H1 (cell line): ENCODE measurements around the gene CACNA1B. TPM values are rescaled to one million over a fixed set of nuclear protein-coding genes. Genes with fewer than 3 reads are reported as not detected.
A peak's percentile ranks its signal among the peaks of the same experiment; 100 is the strongest.

ENCODE experiments used
- CTCF ChIA-PET: fragments of 300-600 bp; sonication (Branson Sonifier 250); formaldehyde crosslinking; loops from one replicate; lab custom pipeline; 2021; ENCODE audit not compliant: partially characterized antibody; lab: Charles Lee
- POLR2A ChIA-PET: fragments of 300-600 bp; sonication (Branson Sonifier 250); formaldehyde crosslinking; loops from one replicate; lab custom pipeline; 2021; ENCODE audit warnings: inconsistent platforms; ENCODE audit not compliant: partially characterized antibody; lab: Charles Lee
- DNase-seq, 2 experiments: peaks; one replicate each; pipeline versions ENCODE4 v3.0.0 to v3.0.0-alpha.2; 2010 to 2022; ENCODE audit warnings: low spot score in 2 of 2, low read depth in 1 of 2, mixed read lengths in 1 of 2
- FAIRE-seq: peaks from 2 replicates; lab custom pipeline; 2011; peaks lifted over from hg19 to GRCh38; lab: Jason Lieb, UNC
- H2AFZ ChIP-seq: 2 replicates; pipeline ENCODE4 v1.8.1; 2012; ENCODE audit warnings: low read length, inconsistent platforms
- H2AK5ac ChIP-seq: 2 replicates; pipeline ENCODE4 v1.6.1; 2013; ENCODE audit warnings: low read depth, low read length
- H2BK120ac ChIP-seq: replicated peaks from 2 replicates; pipeline ENCODE3; 2013; ENCODE audit warnings: low read depth, low read length, inconsistent platforms
- H2BK12ac ChIP-seq: 2 replicates; pipeline ENCODE4 v1.6.1; 2013; ENCODE audit warnings: low read depth, low read length
- H2BK15ac ChIP-seq: 2 replicates; pipeline ENCODE4 v1.6.1; 2013; ENCODE audit warnings: low read length
- H2BK20ac ChIP-seq: 2 replicates; pipeline ENCODE4 v1.6.1; 2013; ENCODE audit warnings: low read length
- H2BK5ac ChIP-seq: 2 replicates; pipeline ENCODE4 v1.6.1; 2013; ENCODE audit warnings: low read depth, low read length
- H3K14ac ChIP-seq: 2 replicates; pipeline ENCODE4 v1.6.1; 2013; ENCODE audit warnings: inconsistent platforms; ENCODE audit not compliant: insufficient read length
- H3K18ac ChIP-seq: 2 replicates; pipeline ENCODE4 v1.6.1; 2013; ENCODE audit warnings: low read length; ENCODE audit errors: extremely low read depth
- H3K23ac ChIP-seq: 2 replicates; pipeline ENCODE4 v1.6.1; 2013; ENCODE audit warnings: inconsistent platforms; ENCODE audit not compliant: insufficient read length
- H3K23me2 ChIP-seq: 2 replicates; pipeline ENCODE4 v1.6.1; 2013; ENCODE audit warnings: low read depth, low read length
- H3K27ac ChIP-seq: 2 replicates; pipeline ENCODE4 v1.6.1; 2011; ENCODE audit warnings: low read depth, low read length, inconsistent platforms
- H3K27me3 ChIP-seq, 4 experiments: replicated peaks in 1 of 4; 1 replicate in 1 of 4; 2 replicates in 3 of 4; pipeline versions ENCODE4 v1.6.1 to v1.8.1; 2011 to 2013; ENCODE audit warnings: low read length in 3 of 4, mild to moderate bottlenecking in 3 of 4, inconsistent platforms in 2 of 4, mixed read lengths in 2 of 4, moderate library complexity in 1 of 4; ENCODE audit not compliant: control insufficient read depth in 3 of 4, insufficient read depth in 3 of 4; ENCODE audit errors: extremely low read depth in 1 of 4
- H3K36me3 ChIP-seq, 4 experiments: 2 replicates each; pipeline versions ENCODE4 v1.6.1 to v1.8.1; 2011 to 2013; ENCODE audit warnings: mild to moderate bottlenecking in 4 of 4, low read length in 3 of 4, moderate library complexity in 2 of 4, control low read depth in 1 of 4, inconsistent platforms in 1 of 4; ENCODE audit not compliant: insufficient read depth in 4 of 4, control insufficient read depth in 2 of 4
- H3K4ac ChIP-seq: replicated peaks from 2 replicates; pipeline ENCODE3; 2013; ENCODE audit warnings: low read length, low read depth, mixed read lengths, inconsistent platforms; ENCODE audit not compliant: insufficient read length
- H3K4me1 ChIP-seq, 4 experiments: replicated peaks in 1 of 4; 1 replicate in 1 of 4; 2 replicates in 3 of 4; pipeline versions ENCODE4 v1.6.1 to v1.8.1; 2011 to 2013; ENCODE audit warnings: low read length in 3 of 4, inconsistent platforms in 2 of 4, mixed read lengths in 1 of 4; ENCODE audit not compliant: insufficient read depth in 4 of 4, control insufficient read depth in 3 of 4
- H3K4me2 ChIP-seq, 2 experiments: 2 replicates each; pipeline versions ENCODE4 v1.6.1 to v1.8.1; 2011 to 2013; ENCODE audit warnings: low read depth in 2 of 2, low read length in 2 of 2, control low read depth in 1 of 2, inconsistent platforms in 1 of 2, mild to moderate bottlenecking in 1 of 2; ENCODE audit not compliant: insufficient read depth in 1 of 2
- H3K4me3 ChIP-seq, 4 experiments: fragments of 200-600, 300-600 bp in 1 of 4; sonication (generic), shearing (Covaris generic), sonication (Bioruptor Twin) in 1 of 4; 2 replicates each; pipeline versions ENCODE4 v1.5.1 to v1.8.1; 2011 to 2016; ENCODE audit warnings: low read length in 4 of 4, low read depth in 3 of 4, control low read depth in 2 of 4, inconsistent platforms in 2 of 4, mild to moderate bottlenecking in 2 of 4, mixed read lengths in 1 of 4, moderate library complexity in 1 of 4; ENCODE audit not compliant: insufficient read depth in 2 of 4; ENCODE audit errors: extremely low read depth in 1 of 4
- H3K56ac ChIP-seq: replicated peaks from 2 replicates; pipeline ENCODE3; 2013; ENCODE audit warnings: low read depth, mild to moderate bottlenecking, mixed read lengths, low read length, inconsistent platforms; ENCODE audit not compliant: insufficient read length
- H3K79me1 ChIP-seq: 2 replicates; pipeline ENCODE4 v1.6.1; 2013; ENCODE audit warnings: low read depth, low read length, control low read depth
- H3K79me2 ChIP-seq, 2 experiments: 2 replicates each; pipeline versions ENCODE4 v1.6.1 to v1.8.1; 2012 to 2013; ENCODE audit warnings: low read length in 2 of 2, mild to moderate bottlenecking in 2 of 2, inconsistent platforms in 1 of 2; ENCODE audit not compliant: insufficient read depth in 2 of 2, control insufficient read depth in 1 of 2
- H3K9ac ChIP-seq, 4 experiments: replicated peaks in 1 of 4; 1 replicate in 1 of 4; 2 replicates in 3 of 4; pipeline versions ENCODE4 v1.6.1 to v1.8.1; 2011 to 2013; ENCODE audit warnings: low read depth in 3 of 4, low read length in 3 of 4, control low read depth in 2 of 4, mild to moderate bottlenecking in 2 of 4, moderate library complexity in 2 of 4, inconsistent platforms in 1 of 4; ENCODE audit errors: extremely low read depth in 1 of 4
- H3K9me3 ChIP-seq, 2 experiments: 2 replicates each; pipeline versions ENCODE4 v1.6.1 to v1.8.1; 2012 to 2013; ENCODE audit warnings: mild to moderate bottlenecking in 2 of 2, moderate library complexity in 2 of 2, control low read depth in 1 of 2, inconsistent platforms in 1 of 2, low read depth in 1 of 2, low read length in 1 of 2, mixed read lengths in 1 of 2; ENCODE audit not compliant: insufficient read depth in 2 of 2
- H4K20me1 ChIP-seq, 2 experiments: replicated peaks in 1 of 2; 2 replicates each; pipeline versions ENCODE3 to v1.8.1; 2011 to 2013; ENCODE audit warnings: inconsistent platforms in 2 of 2, low read length in 2 of 2, mild to moderate bottlenecking in 1 of 2; ENCODE audit not compliant: insufficient read depth in 2 of 2, control insufficient read depth in 1 of 2
- H4K5ac ChIP-seq: 2 replicates; pipeline ENCODE4 v1.6.1; 2013; ENCODE audit warnings: low read length, low read depth, mixed read lengths, inconsistent platforms; ENCODE audit not compliant: insufficient read length
- H4K8ac ChIP-seq: 2 replicates; pipeline ENCODE4 v1.8.0; 2013; ENCODE audit warnings: mild to moderate bottlenecking, moderate library complexity, low read length, inconsistent platforms; ENCODE audit not compliant: insufficient read depth; ENCODE audit errors: extremely low read depth
- H4K91ac ChIP-seq: replicated peaks from 2 replicates; pipeline ENCODE3; 2013; ENCODE audit warnings: low read length, mixed read lengths, inconsistent platforms; ENCODE audit not compliant: insufficient read length
- BACH1 ChIP-seq: IDR thresholded peaks from 2 replicates; pipeline ENCODE4 v1.6.1; 2012; ENCODE audit warnings: low read length, improper control_type of control experiment
- CBX5 ChIP-seq: fragments of 300-800, 300-1000 bp; sonication (generic); IDR thresholded peaks from 2 replicates; pipeline ENCODE4 v1.7.1; 2016; ENCODE audit warnings: antibody characterized with exemption, low read length, low read depth
- CBX8 ChIP-seq: fragments of 300-800, 300-1000 bp; sonication (generic); IDR thresholded peaks from 2 replicates; pipeline ENCODE4 v1.7.1; 2016; ENCODE audit warnings: low read depth, low read length, borderline replicate concordance
- CHD2 ChIP-seq: IDR thresholded peaks from 2 replicates; pipeline ENCODE4 v1.6.1; 2012; ENCODE audit warnings: low read length, improper control_type of control experiment
- E2F6 ChIP-seq: IDR thresholded peaks from 2 replicates; pipeline ENCODE4 v1.6.1; 2012; ENCODE audit warnings: inconsistent platforms
- EGR1 ChIP-seq: IDR thresholded peaks from 2 replicates; pipeline ENCODE4 v1.6.1; 2011; ENCODE audit warnings: low read depth, low read length, borderline replicate concordance
- EZH2 ChIP-seq: fragments of 200-600 bp; sonication (generic); IDR thresholded peaks from 2 replicates; pipeline ENCODE4 v1.7.1; 2012; ENCODE audit warnings: low read depth, mild to moderate bottlenecking, moderate library complexity, low read length, inconsistent platforms; ENCODE audit not compliant: severe bottlenecking
- NRF1 ChIP-seq: IDR thresholded peaks from 2 replicates; pipeline ENCODE4 v1.6.1; 2011; ENCODE audit warnings: mild to moderate bottlenecking, low read depth, low read length, improper control_type of control experiment
- SIN3A ChIP-seq, 2 experiments: IDR thresholded peaks in 1 of 2; conservative IDR thresholded peaks in 1 of 2; 2 replicates each; pipeline ENCODE4 v1.6.1; 2011 to 2012; ENCODE audit warnings: low read length in 2 of 2, improper control_type of control experiment in 1 of 2, low read depth in 1 of 2, mild to moderate bottlenecking in 1 of 2
- SP4 ChIP-seq: IDR thresholded peaks from 2 replicates; pipeline ENCODE4 v1.6.1; 2012; ENCODE audit warnings: low read length, inconsistent platforms
- TCF12 ChIP-seq: IDR thresholded peaks from 2 replicates; pipeline ENCODE4 v1.6.1; 2011; ENCODE audit warnings: low read depth, mild to moderate bottlenecking, low read length
- YY1 ChIP-seq: IDR thresholded peaks from 2 replicates; pipeline ENCODE4 v1.6.1; 2011; ENCODE audit warnings: low read depth, mild to moderate bottlenecking, low read length
- ZNF274 ChIP-seq: IDR thresholded peaks from 2 replicates; pipeline ENCODE4 v1.7.0; 2012; ENCODE audit warnings: low read length, borderline replicate concordance; ENCODE audit errors: extremely low read depth
- WGBS, 2 experiments: shearing (Covaris generic) in 1 of 2; methylation state at CpG; one replicate each; pipeline versions ENCODE4 v1.1.6 to v1.1.7; 2013 to 2015; ENCODE audit warnings: low lambda C conversion rate in 2 of 2, mixed read lengths in 2 of 2, inconsistent platforms in 1 of 2, low coverage in 1 of 2, missing lambda C conversion rate in 1 of 2; ENCODE audit not compliant: insufficient replicate concordance in 2 of 2, insufficient coverage in 1 of 2, insufficient read length in 1 of 2; ENCODE audit errors: extremely low coverage in 1 of 2, missing lambda C conversion rate in 1 of 2; 5-methylcytosine and 5-hydroxymethylcytosine counted together
- polyA plus RNA-seq, 7 experiments: library from polyadenylated mRNA; depleted of rRNA in 3 of 7; stranded (reverse) in 5 of 7; unstranded in 2 of 7; fragments of >200 nt in 5 of 7; fragments of 200-250 nt in 2 of 7; gene quantifications; 1 replicate in 5 of 7; 2 replicates in 1 of 7; 4 replicates in 1 of 7; pipeline versions ENCODE4 v1.2.1 to v1.2.3, GENCODE V29; 2011 to 2013; ENCODE audit warnings: missing spikeins in 2 of 7, mixed read lengths in 2 of 7
- total RNA-seq: library from RNA; stranded (reverse); fragmentation: NEBNext Ultra II Directional; extraction: Animal tissue kit (Norgen Biotek cat#: 25700); gene quantifications from 2 replicates; pipeline ENCODE4 v1.2.1, GENCODE V29; 2021

CACNA1B gene
- total and polyA plus RNA-seq, 2 of the 8 experiments (the other 6 are each of a cell fraction or from before 2014, with no cell fraction given) = 1.5 to 5.7 TPM

GRCh38 chr9:137971477-137972138, 94.0 kb downstream of the CACNA1B start:
- peaks cover 0 to 8% of the 10 kb centered on the region in 2 experiments for H4K20me1 ChIP-seq
- H2BK20ac ChIP-seq = no peak overlapping the region
- no peak overlapping the region for H3K56ac ChIP-seq
- H3K14ac ChIP-seq = no peak overlapping the region
- ChIA-PET CTCF (interaction anchor here (1.1 to 2.5 kb wide), 2 partner anchors 10 to 51 kb away, joined by 3 to 8 read pairs; no protein-coding TSS in a partner anchor), POLR2A (interaction anchor here (1.0 kb wide), 1 partner anchor 12 kb away, joined by 3 read pairs; no protein-coding TSS in a partner anchor)
- H2AFZ ChIP-seq = no peak overlapping the region
- H3K4me3 ChIP-seq = no peak overlapping the region
- no peak overlapping the region for H2BK12ac ChIP-seq
- H3K23ac ChIP-seq = no peak overlapping the region
- H3K9me3 ChIP-seq = peaks cover 30 to 92% of the 10 kb centered on the region in 2 experiments
- no peak overlapping the region for H4K91ac ChIP-seq
- no peaks in the 10 kb centered on the region for H3K23me2 ChIP-seq
- no peak overlapping the region for H3K27ac ChIP-seq
- DNase-seq = peak in 1 of 2 experiments; percentile 32
- no peaks in the 10 kb centered on the region for H3K27me3 ChIP-seq
- no peak overlapping the region for H3K9ac ChIP-seq
- H2BK5ac ChIP-seq = no peak overlapping the region
- no peaks in the 10 kb centered on the region for H3K36me3 ChIP-seq
- H2AK5ac ChIP-seq = no peak overlapping the region
- no peak overlapping the region for H3K4ac ChIP-seq
- H2BK15ac ChIP-seq = no peak overlapping the region
- H4K8ac ChIP-seq = no peak overlapping the region
- no peak for TF ChIP-seq E2F6
- TF ChIP-seq NRF1 = no peak
- no peak for TF ChIP-seq EZH2
- no peak for TF ChIP-seq SP4
- TF ChIP-seq CBX5 = no peak
- TF ChIP-seq ZNF274 = no peak
- no peak for TF ChIP-seq CBX8
- TF ChIP-seq EGR1 = no peak
- no peak for TF ChIP-seq SIN3A (conservative IDR thresholded peaks at IDR 0.05 in 1 of 2, IDR thresholded peaks at IDR 0.05 in 1 of 2; ENCODE audit: low read depth in 1 of 2, low read length in 2 of 2)
- no peak for TF ChIP-seq BACH1
- no peak for TF ChIP-seq YY1
- TF ChIP-seq CHD2 = no peak
- no peak for TF ChIP-seq TCF12
- no peak overlapping the region for H4K5ac ChIP-seq
- no peak overlapping the region for H2BK120ac ChIP-seq
- H3K18ac ChIP-seq = no peak overlapping the region
- FAIRE-seq = no peak
- 90% methylated on average over 16 of the region's 16 CpGs; no CpG with 5 or more reads in 1 of the 2 experiments for WGBS, 2 experiments
- no peaks in the 10 kb centered on the region for H3K4me1 ChIP-seq
- H3K79me2 ChIP-seq = no peaks in the 10 kb centered on the region
- H3K4me2 ChIP-seq = no peak overlapping the region
- H3K79me1 ChIP-seq = no peaks in the 10 kb centered on the region
